HG02938 (cell line): ENCODE results near the gene TMA7B.
"Not testable (repeated sequence)": the region's sequence is repeated elsewhere in the genome, so short reads cannot be mapped to it uniquely, and the experiment has no call there.

ENCODE experiments used
- ATAC-seq: cut with Tn5 transposase; IDR thresholded peaks from one replicate; pipeline ENCODE4 v1.9.1; 2021; ENCODE audit warnings: mild to moderate bottlenecking, moderate library complexity; ENCODE audit not compliant: unreplicated experiment

The TMA7B gene

GRCh38 chr22:39979048-39979447 is 18.9 kb downstream of the TMA7B start:
- ATAC-seq, result no peak

DNA sequence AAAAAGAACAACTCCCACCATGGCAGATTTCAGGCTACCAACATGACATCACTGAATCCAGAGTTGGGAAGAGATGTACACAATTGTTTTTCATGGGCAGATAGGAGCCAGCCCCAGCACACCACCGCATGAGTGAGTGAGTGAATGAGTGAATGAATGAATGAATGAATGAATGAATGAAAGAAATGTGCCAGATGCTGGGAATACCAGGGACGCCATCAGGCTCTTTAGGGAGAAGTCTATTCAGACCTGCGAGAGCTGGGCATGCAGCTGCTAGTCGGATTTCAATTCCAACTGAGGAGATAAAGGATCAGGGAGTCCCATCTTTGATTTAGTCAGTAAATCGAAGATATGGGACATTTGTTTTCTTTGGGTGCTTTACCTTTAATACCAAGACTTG is 19.3 kb downstream of the TMA7B start:
- ATAC-seq, result no peak

DNA sequence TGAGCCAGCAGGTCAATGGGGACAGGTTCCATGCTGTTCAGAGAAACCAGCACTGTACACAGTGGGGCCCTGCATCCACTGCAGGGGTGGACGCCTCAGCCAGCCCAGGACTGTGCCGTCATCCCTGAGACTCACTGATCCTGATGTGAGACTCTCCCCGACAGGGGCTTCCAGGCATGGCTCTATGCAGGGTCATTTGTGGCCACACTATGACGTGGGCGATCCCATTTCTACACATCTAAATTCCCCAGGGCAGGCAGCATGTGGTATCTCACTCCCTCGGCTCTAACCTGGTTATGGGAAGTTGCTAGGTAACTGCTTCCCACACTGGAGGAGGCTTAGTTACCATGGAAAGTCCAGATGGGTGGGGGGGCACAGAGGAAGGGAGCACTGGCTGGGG is 20.4 kb downstream of the TMA7B start:
- no peak for ATAC-seq

DNA sequence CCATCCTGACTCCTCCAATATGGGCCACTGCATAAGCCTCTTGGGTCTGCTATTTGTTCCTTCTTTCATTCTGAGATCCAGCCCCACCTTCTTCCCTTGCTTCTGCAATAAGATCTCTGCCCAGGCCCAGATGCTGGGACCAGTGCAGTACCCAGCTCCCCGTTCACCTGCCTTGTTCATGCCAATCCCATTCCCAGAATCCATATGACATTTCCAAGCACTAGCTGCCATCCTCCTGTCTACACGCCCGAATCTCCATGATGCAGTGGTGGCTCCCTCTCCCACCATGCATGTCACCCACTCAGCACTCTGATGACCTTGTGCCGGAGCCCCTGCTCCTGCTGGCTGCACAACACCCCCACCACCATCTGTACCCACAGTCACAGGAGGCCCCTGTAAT is 23.1 kb downstream of the TMA7B start:
- no peak for ATAC-seq

DNA sequence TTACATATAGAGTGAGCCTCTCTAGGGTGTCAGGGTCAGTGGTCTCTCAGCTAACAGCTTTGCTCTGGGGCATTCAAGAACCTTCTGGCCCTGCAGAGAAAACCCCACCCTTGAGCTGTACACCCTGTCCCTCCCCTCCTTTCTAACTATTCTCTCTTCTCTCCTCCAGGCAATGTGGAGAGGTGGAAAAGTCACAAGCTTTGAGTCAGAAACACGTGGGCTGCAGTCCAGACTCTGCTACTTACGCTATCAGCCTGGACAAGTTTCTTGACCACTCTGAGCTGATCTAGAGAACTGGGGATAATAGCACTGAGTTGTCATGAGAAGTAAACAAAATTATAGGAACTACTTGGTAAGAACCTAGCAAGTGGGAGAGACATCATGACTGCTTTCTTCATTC is 23.8 kb downstream of the TMA7B start:
- ATAC-seq, result no peak

DNA sequence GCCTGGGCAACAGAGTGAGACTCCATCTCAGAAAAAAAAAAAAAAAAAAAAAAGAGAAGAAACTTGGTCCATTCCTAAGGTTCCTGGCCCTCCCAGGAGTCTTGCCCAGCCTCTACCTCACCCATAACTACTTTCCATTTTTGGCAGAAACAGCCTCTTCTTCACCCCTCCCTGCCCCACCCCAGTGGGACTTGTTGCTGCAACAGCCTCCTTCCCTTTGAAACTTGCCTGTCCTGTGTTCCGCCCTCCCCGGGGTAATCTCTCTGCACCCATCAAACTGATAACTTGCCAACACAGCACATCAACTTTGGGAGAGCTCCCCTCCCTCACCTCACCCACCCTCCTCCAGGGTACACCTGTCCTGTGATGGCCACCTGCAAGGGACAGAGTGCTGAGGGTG is 24.5 kb downstream of the TMA7B start:
- no peak for ATAC-seq

DNA sequence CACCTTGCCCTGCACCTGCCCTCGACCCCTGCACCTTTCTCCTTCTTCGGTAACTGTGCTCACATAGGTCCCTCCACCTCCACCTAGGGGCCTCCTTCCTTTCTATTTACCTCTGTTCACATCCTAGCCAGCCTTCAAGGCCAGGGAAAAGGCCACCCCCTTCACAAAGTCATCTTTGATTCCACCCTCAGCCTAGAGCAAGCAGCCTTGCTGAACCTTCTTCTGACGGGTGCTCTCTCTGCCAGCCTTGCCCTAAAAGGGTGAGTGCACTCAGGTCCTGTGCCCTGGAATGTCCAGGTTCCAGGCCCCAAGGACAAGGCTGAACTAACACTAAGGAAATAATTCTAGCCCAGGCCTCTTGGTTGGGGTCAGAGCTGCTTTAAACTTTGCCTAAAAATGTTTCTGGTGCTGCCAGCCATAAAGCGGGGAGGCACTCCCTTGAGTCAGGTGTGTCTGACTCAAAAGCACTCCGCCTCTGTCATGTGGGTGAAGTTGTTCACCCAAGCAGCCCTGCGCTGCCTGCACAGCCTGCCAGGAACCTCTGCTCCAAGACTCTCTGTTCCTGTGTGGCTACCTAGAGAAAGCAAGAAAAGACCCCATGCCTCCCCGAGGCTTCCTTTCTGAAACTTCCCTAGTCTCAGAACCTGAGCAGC is 25.3 kb downstream of the TMA7B start:
- ATAC-seq, result no peak

DNA sequence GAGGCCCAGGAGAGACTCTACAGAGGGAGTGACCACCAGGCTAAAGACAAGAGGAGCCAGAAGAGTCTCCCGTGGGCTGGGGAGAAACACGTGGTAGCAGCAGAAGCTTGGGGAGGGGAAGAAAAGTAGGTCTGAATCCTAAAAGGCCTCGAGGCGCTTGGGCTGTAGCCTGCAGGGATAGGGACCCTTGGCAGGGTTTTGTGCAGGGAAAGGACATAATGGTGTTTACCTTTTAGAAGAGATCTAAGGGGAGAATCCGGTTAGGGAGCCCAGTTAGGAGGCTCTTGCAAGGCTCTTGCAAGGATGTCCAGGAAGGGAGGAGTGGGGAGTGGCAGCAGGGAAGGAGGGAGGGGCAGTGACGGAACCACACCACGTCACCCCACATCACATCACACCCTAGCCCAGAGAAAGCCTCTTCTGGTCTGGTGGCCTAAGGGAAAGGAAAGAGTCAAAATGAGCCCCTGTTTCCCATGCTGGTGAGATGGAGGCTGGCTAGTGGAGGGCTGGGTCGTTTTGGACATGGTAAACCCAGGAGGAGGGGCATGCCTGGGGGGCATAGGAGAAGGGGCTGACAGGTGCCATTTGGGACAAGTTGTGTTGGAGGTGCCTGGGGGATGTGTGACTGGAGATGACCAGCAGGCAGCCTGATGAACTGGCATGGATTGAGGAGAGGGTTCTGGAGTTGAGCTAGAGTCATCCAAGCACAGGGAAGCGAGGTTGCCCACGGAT is 28.4 kb downstream of the TMA7B start:
- ATAC-seq, result no peak

- ATAC-seq, result no peak
These were observed 29.4 kb downstream of the TMA7B start for GRCh38 chr22:39989633-39990032.

DNA sequence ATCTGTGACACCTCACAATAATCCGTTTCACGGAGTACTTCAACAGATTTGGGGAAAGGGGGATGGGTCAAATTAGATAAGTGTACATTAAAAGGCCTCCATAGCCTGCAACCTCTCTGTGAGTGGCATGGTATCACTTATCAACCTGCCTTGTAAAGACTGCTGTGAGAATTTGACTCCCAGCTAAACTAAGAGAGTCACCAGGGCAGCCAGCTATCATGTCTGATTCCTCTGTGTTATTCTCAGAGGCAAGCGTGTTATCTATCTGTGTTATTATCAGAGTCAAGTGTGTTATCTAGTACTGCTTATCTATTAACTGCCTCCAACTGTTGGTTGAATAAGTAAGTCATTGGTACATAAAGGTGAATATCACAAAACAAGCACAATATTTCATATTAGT is 30.5 kb downstream of the TMA7B start:
- no peak for ATAC-seq

GRCh38 chr22:39991159-39991860 is 31.1 kb downstream of the TMA7B start:
- ATAC-seq, result no peak

DNA sequence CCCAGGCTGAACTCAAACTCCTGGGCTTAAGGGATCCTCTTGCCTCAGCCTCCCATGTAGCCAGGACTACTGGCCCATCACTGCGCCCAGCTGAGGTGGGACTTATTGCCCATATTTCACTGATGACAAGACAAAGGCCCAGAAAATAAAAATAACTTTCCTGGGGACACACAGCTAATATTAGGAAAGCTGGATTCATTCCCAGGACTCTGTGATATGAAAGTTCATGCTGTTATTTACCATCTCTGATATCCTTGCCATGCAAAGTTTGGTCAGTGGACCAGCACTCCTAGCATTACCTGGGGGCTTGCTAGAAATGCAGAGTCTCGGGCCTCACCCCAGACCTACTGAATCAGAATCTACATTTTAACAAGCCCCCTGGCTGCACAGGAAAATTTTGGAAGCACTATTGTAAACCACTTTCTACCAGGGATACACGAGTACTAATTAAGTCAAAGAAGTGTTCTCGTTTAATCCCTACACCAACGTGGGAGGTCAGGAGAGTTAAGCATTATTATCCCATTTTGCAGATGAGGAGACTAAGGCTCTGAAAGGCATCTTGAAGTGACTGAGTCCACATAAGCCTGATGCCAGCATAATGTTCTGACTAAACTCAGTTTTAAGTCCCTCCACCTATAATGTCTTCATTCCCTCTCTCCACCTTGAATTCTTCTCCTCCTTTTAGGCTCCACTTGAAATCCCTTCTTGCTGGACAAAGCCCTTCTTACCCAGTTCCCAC is 32.1 kb downstream of the TMA7B start:
- ATAC-seq, result no peak

GRCh38 chr22:39992894-39993293 is 32.7 kb downstream of the TMA7B start:
- ATAC-seq, result not testable (repeated sequence)

GRCh38 chr22:39994041-39994565 is 33.9 kb downstream of the TMA7B start:
- ATAC-seq, result no peak

GRCh38 chr22:39994566-39995392 is 34.6 kb downstream of the TMA7B start, which contains the start of gene FAM83F:
TSS of gene FAM83F (plus strand) at chr22:39994954. CDS start at chr22:39995043, 89 bp downstream.
- ATAC-seq, result no peak

DNA sequence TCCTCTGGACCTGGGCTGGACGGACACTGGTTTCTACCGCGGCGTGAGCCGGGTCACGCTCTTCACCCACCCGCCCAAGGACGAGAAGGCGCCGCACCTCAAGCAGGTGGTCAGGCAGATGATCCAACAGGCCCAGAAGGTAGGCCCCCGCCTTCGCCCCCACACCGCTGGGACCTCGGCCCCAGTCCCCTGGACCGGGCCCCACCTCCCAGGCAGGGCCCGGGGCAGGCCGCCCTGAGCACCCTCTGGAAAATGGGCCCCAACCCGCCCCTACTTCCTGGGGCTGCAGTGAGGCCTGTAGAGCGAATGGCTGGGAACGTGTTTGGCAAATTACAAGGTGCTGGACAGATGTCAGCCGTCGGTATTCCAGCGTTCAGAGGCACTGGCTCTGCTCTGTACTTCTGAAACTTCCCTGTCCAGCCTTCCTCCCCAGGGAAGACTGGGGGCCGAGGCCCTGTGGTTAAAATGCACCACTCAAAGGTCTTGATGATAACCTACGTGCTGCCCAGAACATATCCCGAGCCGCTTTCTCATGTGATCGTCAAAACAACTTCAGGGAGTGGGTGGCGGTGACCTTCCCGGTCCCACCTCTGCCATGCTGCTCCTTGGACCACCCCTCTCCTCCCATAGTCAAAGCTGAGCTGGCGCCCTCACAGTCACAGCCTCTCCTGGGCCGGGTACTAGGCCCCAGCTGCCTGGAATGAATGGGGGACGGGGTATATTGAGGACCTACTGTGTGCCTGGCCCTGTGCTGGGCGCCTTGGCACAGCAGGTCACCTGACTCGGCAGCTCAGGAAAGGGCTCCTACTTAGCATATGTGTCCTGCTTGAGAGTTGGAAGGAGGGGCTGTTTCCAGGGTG is 35.4 kb downstream of the TMA7B start:
- no peak for ATAC-seq

- no peak for ATAC-seq
These were observed 36.5 kb downstream of the TMA7B start for GRCh38 chr22:39996732-39997131.

- ATAC-seq, result no peak
These were observed 37.2 kb downstream of the TMA7B start for GRCh38 chr22:39997421-39997820.
